Measurements from ENCODE around the gene FAR2.

GRCh38 chr12:29223956-29224543, 75.0 kb downstream of the FAR2 start:
- TF ChIP-seq GATA2 (IDR thresholded peaks at IDR 0.05; ENCODE audit: low read depth, low read length) (no peak), GATA3 (IDR thresholded peaks at IDR 0.05; ENCODE audit: low read depth, low read length) (no peak)
